Measurements from ENCODE around the gene DOCK10.

DNA sequence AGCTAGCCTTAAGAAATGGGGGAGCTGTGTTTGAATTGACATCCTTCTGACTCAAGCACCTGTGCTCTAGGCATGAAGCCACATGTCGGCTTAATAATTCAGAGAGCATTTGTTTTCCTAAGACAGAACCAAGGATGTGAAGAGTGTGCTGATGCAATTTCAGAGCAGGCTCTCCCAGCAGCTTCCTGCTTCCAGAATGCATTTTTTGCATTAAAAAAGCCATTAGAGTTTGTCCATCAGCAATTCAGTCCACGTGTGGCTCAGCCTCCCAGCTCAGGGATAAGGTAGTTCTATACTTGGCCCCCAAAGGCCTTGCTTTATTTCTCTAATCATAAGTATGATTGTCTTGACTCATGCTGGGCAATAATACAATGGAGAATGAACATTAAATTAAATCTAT, 37.7 kb downstream of the DOCK10 start:
- no peak for TF ChIP-seq POLR2A (IDR thresholded peaks at IDR 0.05)
- TF ChIP-seq, protein P1, sequence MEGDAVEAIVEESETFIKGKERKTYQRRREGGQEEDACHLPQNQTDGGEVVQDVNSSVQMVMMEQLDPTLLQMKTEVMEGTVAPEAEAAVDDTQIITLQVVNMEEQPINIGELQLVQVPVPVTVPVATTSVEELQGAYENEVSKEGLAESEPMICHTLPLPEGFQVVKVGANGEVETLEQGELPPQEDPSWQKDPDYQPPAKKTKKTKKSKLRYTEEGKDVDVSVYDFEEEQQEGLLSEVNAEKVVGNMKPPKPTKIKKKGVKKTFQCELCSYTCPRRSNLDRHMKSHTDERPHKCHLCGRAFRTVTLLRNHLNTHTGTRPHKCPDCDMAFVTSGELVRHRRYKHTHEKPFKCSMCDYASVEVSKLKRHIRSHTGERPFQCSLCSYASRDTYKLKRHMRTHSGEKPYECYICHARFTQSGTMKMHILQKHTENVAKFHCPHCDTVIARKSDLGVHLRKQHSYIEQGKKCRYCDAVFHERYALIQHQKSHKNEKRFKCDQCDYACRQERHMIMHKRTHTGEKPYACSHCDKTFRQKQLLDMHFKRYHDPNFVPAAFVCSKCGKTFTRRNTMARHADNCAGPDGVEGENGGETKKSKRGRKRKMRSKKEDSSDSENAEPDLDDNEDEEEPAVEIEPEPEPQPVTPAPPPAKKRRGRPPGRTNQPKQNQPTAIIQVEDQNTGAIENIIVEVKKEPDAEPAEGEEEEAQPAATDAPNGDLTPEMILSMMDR (IDR thresholded peaks at IDR 0.05) = no peak
